HG02885 (cell line): ENCODE results near the gene MSI2.
"Not testable (repeated sequence)": the region's sequence is repeated elsewhere in the genome, so short reads cannot be mapped to it uniquely, and the experiment has no call there.

Experiments used
- ATAC-seq: cut with Tn5 transposase; IDR thresholded peaks from one replicate; pipeline ENCODE4 v1.9.1; 2021; ENCODE audit warnings: mild to moderate bottlenecking; ENCODE audit not compliant: unreplicated experiment, poor library complexity

The MSI2 gene

DNA sequence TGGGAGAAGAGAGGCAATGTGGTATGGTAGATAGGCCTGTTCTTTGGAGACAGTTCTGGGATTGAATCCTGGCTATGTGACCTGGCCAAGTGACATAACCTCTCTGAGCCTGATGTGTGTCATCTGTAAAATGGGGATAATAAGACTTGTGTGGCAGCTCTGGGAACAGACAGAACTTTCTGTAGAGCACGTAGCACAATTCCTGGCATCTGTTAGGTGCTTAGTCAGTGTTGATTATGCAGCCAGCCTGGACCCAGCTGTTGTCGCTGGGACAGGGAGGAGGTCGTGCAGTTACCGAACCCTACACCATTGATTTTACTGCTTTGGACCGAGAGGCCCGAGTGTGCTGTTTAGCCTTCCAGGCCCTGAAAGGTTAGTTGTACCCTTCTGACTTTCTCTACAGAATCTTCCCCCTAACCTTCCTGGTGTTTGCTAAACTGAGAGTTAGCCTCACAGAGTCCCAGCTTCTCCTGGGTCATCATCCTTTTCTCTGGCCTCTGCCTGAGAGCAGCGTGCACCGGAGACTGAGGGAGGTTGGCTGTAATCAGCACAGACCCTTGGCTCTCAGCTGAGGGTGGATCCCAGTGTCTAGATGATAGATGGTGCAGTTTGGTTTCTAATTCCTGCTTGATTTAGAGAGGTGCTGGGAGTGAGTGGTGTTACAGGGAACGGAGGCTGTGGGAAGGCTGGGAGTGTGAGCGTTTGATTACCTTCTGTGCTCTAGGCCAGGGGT, 31.9 kb downstream of the MSI2 start:
- ATAC-seq, result no peak

DNA sequence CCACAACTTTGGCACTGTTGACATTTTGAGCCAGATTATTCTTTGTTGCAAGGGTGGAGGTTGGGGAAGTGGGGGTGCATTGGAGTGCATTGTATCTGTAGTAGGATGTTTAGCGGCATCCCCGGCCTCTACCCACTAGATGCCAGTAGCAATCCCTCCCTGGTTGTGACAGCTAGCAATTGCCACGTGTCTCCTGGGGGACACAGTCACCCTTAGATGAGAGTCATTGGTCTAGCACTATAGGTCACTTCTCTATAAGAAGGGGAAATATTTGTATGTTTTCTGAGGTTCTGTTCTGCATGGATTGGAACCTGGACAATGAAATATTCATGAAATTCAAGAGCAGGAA, 32.4 kb downstream of the MSI2 start:
- no peak for ATAC-seq

DNA sequence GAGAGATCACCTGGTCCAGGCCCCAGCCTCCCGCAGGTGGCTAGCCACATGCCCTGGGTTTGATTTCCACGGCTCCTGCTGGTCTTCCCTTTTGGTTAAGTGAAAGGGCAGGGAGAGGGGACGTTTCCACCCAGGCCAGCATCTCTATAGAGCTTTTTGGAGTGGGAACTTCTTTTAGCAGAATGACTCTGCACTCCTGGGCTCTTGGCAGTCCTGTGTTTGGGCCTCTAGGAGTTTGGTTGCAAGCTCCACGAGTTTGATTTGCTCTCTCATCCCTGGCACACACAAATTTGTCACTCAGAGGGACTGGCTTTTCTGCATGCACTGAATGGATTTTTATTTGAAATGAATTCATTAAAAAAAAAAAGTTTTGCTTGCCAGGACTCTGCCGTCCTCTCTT, 32.8 kb downstream of the MSI2 start:
- ATAC-seq, result no peak

DNA sequence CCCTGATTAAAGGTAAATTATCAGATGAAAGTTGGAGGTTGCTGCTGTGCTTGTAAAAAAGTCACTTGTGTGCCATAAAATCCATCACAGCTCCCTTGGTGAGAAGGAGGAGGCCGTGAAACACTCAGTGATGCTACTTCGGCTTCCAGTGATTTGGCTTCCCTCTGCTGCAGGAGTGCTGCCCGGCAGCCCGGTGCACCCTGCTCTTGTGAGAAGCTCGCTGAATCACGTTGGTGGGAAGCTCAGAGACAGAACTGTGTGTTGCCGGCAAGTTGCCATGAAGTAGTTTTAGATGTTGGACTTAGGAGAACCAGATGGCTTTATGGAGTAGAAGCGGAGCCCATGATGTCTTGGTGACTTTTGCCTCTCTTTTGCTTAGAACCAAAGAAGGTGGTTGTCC, 33.3 kb downstream of the MSI2 start:
- no peak for ATAC-seq

DNA sequence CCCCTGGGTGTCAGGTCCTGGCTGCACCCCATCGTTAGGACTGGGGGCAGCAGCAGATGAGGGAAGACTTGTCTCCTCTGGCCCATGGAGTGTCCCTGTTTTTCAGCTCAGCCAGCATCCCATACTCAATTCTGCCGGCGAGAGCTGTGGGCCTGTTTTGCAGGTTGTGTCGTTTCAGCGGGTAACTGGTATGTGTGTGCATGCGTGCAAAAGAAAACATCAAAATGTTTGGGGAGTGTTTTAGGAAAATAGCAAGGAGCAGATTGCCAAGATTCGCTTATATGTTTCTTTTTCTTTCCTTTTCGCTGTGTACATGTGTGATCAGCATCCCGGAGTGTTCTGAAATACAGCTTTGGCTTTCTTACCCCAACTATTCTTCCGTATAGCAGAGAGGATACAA, 34.7 kb downstream of the MSI2 start:
- ATAC-seq, result no peak

DNA sequence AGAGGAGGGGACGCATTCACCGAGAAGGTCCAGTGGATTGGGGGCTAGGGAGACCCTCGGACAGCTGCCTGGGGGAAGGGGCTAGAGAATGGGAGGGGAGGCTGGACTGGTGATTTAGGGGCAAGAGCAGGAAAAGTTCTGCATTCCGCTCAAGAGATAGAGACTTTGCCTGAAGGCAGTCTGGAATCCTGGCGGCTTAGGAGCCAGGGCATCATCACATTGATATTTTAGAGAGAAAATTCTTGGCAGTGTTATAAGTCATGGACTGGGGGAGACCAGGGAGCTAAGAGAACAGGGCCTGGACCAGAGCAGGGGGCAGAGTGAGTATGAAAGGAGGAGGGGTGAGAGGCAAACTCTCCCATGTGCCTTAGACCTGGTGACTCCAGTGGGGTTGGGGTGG, 35.8 kb downstream of the MSI2 start:
- no peak for ATAC-seq

DNA sequence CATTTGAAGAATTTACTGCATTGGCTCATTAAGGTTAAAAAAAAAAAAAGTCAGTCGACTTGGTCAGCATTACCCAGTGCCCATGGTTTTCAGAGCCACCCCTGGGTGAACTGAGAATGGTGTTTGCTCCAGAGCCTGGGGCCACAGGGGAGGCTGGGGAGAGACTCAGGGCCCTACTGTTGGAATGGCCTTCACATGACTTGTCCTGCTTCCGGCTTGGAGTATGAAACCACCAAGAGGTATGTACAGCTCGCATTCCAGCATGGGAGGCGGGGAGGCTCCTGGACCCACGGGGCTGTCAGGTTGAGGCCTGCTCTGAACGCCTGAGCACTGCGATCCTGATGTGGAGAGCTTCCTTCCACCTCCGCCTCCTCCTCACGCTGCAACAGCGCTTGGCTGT, 36.8 kb downstream of the MSI2 start:
- ATAC-seq, result no peak

DNA sequence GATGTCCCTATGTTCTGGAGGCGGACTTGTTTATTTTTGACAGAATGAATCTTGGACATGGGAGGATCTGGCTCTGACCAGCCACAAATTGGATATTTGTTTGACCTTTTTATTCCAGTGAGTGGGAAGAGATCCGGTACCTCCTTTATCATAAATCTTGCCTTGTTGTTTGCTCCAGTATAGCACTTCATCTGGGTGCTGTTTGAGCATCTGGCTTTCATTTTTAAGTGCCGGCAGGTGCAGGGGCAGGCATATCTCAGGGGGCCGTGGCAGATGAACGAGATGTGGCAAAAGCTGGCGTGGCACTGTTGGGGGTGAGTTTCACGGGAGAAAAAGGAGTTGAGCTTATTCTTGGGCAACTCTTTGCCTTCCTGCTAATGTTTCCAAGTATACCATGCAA, 37.8 kb downstream of the MSI2 start:
- no peak for ATAC-seq

DNA sequence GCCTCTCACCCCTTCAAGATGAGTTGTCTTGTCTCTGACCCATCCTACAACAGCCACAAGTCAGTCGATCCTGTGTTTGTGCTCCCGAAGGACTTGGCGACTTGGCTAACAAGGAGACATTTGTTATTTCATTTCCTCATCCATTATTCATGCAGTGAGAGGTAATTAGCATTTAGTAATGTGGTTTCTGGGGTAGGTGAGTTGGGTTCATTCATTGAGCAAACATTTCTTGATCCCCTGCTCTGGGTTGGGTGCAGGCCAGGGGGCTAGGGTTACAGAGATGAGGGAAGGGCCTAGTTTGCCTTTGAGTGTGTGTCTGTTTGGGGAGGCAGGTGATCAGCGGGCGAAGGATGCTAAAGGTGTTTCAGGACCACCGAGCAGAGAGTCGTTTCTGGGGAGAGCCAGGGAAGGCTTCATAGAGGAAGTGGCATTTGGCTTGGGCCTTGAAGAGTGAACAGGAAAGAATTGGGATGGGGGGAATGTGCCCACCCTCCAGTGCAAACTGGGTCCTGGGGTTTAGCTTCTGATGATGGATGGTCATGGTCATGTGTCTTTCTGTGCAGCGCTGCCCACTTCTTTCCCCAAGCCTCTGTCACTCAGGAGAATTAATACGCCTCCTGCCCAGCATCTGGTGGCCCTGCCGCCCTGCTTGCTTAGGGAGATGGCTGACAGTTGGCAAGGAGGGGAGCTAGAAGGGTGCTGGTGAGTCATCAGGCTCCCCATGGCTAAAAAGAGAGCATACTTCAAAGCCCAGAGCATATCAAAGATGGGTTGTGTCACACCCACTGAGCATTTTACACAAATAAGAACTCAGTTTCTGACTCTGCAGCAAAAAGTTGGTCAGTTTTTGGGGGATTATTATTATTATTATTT, 38.5 kb downstream of the MSI2 start:
- ATAC-seq, result no peak

DNA sequence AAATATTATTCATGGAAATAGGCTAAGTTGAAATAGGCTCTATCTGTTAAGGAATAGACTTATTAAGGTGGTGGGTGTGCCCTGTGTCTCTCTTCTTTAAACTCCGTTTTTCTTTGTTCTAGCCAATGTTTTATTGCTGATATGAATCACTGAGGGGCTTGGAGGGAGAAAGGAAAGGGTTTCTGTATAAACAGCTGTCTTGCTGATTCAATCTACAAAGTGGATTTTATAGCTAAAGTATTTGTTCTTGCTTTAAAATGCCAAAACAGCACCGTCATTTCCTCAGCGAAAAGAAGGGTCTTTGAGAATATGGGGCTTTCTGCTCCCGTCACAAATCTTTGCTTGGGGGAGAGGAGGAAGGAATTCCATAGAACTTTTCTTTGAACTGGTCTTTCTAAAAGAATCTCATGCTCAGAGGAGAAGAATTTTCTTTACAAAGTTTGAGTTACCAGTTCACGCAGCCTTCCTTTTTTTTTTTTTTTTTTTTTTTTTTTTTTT, 39.3 kb downstream of the MSI2 start:
- ATAC-seq, result no peak

DNA sequence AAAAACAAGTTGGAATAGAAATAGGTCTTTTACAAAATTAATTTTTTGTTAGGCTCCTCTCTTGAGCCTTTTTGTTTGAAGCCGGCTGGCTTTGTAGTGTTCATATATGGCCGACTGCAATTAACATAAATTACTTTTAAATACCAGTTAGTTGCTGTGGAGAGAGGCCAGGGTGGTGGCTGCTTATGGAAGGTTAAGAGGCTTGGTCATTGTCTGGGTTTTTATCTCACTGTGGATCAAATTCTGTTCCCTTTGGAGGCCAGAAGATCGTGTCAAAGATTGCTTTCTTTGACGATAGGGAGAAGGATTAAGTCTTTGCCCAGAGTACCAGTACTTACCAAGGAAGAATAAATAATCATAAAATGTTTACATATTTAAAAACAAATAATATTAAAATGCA, 39.9 kb downstream of the MSI2 start:
- ATAC-seq, result no peak

DNA sequence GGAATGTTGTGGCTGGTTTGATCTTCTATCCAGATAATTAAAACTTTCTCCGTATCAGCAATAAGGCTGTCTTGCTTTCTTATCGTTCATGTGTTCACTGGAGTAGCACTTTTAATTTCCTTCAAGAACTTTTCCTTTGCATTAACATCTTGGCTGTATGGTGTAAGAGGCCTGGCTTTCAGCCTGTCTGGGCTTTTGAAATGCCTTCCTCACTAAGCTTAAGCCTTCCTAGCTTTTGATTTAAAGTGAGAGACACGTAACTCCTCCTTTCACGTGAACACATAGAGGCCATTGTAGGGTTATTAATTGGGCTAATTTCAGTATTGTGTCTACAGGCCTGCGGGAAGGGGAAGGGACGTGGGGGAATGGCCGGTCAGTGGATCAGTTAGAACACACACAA, 42.9 kb downstream of the MSI2 start:
- no peak for ATAC-seq

DNA sequence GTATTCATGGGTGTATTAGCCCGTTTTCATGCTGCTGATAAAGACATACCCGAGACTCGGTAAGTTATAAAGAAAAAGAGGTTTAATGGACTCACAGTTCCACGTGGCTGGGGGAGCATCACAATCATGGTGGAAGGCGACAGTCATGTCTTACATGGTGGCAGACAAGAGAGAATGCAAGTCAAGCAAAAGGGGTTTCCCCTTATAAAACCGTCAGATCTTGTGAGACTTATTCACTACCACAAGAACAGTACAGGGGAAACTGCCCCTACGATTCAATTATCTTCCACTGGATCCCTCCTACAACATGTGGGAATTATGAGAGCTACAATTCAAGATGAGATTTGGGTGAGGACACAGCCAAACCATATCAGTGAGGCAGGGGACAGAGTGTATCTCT, 44.3 kb downstream of the MSI2 start:
- not testable (repeated sequence) for ATAC-seq

DNA sequence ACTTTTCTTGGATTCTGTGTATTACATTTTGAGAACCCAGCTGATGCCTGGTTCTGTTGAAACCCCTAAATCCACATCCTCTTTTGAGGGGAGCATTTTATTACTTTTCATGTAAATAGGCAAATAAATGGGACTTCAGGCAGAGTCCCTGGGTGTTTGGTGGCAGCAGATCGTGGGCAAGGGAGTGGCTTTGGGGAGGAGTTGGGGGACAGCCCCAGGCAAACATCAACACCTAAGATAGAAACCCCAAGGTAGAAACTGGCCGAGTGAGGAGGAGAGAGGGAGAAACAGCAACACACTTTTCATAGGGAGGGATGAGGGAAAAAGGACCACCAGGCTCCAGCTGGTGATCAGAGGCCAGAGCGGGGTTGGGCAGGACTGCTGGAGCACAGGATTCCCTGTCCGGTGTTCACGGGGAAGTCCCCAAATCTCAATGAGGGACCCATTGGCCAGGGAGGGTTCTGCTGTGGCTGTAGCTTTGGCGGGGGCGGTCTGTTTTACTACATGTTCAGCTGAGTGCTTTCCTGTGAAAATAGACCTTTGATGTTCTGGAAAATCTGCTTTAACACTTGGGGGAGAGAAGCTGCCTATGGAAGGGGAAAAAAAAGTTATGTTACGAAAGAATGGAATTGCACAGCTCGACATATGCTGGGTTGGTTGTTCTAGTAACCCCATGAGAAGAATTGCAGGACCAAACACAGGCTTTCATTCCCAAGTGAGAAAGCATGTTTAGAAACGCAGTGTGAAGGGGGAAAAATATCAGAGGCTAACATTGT, 46.6 kb downstream of the MSI2 start:
- ATAC-seq, result no peak

DNA sequence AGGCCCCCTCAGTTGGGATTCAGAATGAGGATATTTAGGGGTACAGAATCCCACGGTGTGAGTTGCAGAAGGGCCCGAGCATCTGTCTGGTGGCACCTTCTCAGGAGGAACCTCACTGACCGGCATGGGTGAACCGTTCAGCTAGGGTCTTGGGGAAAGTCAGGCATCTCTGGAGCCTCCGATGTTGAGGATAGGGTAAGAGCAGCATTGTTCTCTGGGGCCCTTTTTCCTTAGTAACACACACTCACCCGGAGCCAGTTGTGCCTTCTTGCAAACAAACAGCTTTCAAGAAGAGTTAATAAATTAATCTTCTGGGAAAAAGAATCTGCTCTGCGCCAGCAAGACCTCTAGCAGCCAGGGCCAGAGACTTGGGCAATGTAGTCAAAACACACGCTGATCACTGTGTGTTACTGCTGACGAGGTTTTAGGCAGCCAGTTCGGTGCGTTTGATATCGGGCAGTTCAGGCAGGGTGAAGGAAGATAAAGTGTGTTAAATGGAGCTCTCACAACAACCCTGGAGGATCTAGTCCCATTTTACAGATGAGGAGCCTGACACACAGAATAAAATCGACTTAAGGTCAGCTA, 48.9 kb downstream of the MSI2 start:
- ATAC-seq, result no peak

DNA sequence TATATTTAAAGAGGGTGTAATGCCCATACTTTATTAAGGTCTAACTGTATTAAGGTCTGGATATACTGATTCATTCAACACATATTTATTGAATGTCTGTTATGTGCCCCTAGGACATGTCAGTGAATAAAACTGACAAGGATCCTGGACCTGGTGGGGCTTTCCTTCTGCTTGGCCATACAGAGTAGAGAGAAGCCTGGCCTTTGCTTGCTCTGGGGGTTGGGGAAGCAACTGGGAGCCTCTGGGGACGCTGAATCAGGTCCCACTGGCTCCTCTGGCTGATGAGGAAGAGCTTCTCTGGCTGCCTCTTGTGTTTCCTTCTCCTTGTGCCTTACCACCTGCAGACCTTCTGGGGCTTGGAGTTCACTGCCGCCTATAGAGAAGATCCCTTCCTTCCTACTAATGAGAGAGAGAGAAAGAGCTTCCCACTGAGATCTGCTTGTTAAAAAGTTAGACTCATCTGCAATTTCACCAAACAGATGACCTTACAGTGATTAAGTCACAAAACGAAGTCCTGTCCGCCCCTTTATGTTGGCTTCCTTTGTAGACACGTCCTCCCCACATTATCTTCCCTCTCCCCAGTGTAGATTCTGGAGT, 49.7 kb downstream of the MSI2 start:
- ATAC-seq, result no peak

DNA sequence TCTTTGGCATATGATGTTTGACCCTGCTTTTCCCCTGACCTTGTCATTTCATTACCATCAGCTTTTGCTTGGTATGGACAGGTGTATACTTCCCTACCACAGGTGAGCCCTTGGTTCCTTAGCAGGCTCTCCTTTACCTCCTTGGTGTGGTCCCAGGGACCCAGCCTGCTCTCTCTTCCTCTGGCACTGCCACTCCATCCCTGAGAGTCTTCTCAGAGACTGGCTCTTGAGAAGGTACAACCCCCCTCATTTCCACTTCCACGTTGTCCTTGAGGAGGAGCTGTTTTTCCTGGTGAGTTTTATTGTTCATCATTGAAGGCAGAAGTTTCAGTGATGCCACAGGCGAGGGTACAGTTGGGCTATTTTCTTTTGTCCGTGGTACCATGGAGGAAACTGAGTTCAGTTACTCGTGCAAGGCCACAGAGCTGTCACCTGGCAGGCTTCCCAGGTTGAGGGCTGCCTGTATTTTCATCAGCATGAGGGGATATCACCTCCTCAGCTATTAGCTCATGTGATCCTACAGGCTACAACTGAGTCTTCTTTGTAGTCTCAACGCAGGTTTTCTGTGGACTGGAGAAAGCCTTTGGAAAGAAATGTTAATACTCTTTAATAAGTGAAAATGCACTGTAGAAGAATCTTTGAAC, 52.3 kb downstream of the MSI2 start:
- no peak for ATAC-seq

DNA sequence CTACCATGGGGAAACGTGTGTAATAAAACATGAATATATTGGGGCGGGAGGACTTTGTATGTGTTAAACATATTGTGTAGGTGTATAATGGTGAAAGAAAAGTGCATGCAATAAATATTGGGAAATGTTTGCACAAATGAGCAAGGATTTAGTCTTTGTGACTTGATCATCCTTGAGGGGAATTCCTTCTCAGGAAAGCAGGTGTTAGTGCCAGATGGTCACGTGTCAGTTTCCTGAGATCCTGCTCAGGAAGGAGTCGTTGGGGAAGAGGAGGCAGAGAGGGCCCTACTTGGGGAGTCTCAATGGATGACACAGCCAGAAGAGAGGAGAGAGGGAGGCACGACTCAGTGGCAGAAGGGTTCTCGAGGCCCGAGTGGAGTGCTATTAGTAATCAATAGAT, 53.2 kb downstream of the MSI2 start:
- ATAC-seq, result no peak

DNA sequence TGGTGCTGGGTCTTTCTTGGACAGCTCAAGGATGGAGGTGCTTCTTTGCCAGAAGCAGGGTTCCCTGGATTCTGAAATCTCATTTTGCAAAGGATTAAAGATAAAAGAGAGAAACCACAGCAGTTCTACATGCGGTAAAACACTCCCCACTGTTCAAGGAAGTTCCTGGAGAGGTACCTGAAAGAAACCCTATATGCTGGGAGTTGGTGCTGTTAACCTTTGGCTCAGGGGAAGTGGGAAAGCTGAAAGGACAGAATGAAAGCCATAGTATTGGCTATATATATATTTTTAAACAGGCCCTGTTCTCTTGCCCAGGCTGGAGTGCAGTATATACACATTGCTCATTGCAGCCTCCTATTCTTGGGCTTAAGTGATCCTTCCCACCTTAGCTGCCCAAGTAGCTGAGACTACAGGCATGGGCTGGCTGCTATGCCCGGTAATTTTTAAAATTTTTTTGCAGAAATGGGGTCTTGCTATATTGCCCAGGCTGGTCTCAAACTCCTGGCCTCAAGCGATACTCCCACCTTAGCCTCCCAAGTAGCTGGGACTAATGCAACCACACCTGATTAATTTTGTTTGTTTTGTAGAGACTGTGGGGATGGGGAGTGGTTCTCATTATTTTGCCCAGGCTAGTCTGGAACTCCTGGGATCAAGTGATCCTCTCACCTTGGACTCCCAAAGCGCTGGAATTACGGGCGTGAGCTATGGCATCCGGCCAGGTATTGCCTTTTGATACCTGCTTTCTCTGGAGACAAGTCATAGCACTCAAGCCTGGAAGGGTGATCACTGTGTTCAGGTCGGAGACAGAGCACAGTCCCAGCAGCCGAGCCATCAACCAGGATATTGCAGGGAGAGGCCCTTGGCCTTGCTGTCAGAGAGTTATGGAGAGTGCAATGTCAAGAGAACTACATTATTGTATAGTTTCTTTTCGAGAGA, 55.2 kb downstream of the MSI2 start:
- ATAC-seq, result no peak
